Endothelial cell (in vitro differentiated cells): ENCODE measurements around the gene TMEM51. TPM values are rescaled to one million over a fixed set of nuclear protein-coding genes. Genes with fewer than 3 reads are reported as not detected.

Source experiments
- DNase-seq: peaks from one replicate; pipeline ENCODE4 v3.0.0; 2021; ENCODE audit warnings: low spot score
- H3K27ac Mint-ChIP-seq: one replicate; pipeline ENCODE4 v1.8.0; 2021; ENCODE audit warnings: mixed read lengths, inconsistent platforms; ENCODE audit not compliant: unreplicated experiment
- H3K27me3 Mint-ChIP-seq: one replicate; pipeline ENCODE4 v1.8.0; 2021; ENCODE audit warnings: mild to moderate bottlenecking, moderate library complexity, mixed read lengths, inconsistent platforms; ENCODE audit not compliant: unreplicated experiment
- H3K36me3 Mint-ChIP-seq: one replicate; pipeline ENCODE4 v1.8.0; 2021; ENCODE audit warnings: mild to moderate bottlenecking, low read depth, mixed read lengths, inconsistent platforms; ENCODE audit not compliant: unreplicated experiment
- H3K4me1 Mint-ChIP-seq: one replicate; pipeline ENCODE4 v1.8.0; 2021; ENCODE audit warnings: mild to moderate bottlenecking, mixed read lengths, inconsistent platforms; ENCODE audit not compliant: unreplicated experiment
- H3K4me3 Mint-ChIP-seq: one replicate; pipeline ENCODE4 v1.8.0; 2021; ENCODE audit warnings: mild to moderate bottlenecking, mixed read lengths, inconsistent platforms; ENCODE audit not compliant: unreplicated experiment
- H3K9me3 Mint-ChIP-seq: one replicate; pipeline ENCODE4 v1.8.0; 2021; ENCODE audit warnings: mixed read lengths, inconsistent platforms; ENCODE audit not compliant: unreplicated experiment
- total RNA-seq: library from RNA; stranded (reverse); fragmentation: NEBNext Ultra II Directional; extraction: Animal tissue kit (Norgen Biotek cat#: 25700); gene quantifications from one replicate; pipeline ENCODE4 v1.2.1, GENCODE V29; 2021; ENCODE audit not compliant: unreplicated experiment
- TF ChIP-seq, protein P1 (sequence below): fragments of 200-600 bp; sonication (generic); IDR thresholded peaks from one replicate; pipeline ENCODE4 v1.5.0; 2021; ENCODE audit warnings: antibody characterized with exemption; ENCODE audit not compliant: unreplicated experiment

The TMEM51 gene
- total RNA-seq, 1 donor from 2014 or later, result 23.5 TPM

DNA sequence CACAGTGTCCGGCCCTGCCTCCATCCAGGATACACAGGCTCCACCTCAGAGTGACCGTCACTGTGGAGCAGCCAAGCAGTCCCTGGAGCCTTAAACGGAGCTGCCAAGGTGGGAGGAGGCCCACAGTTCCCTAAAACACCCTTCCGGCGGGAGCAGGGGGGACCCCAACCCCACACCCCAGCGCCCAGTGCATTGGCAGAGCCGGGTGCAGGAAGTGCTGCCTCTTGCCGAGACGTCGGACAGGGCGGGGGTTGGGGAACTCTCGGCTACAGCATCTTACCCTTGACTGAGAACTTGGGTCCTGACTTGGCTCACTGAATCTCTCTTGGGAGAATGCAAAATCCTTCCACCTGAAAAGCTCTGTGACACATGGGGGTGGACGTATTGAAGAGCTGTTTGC, 38.7 kb upstream of the TMEM51 start:
- no peaks in the 10 kb centered on the region for H3K27me3 Mint-ChIP-seq

GRCh38 chr1:15115542-15116330, 37.8 kb upstream of the TMEM51 start:
- DNase-seq, result no peak
- TF ChIP-seq, protein P1, sequence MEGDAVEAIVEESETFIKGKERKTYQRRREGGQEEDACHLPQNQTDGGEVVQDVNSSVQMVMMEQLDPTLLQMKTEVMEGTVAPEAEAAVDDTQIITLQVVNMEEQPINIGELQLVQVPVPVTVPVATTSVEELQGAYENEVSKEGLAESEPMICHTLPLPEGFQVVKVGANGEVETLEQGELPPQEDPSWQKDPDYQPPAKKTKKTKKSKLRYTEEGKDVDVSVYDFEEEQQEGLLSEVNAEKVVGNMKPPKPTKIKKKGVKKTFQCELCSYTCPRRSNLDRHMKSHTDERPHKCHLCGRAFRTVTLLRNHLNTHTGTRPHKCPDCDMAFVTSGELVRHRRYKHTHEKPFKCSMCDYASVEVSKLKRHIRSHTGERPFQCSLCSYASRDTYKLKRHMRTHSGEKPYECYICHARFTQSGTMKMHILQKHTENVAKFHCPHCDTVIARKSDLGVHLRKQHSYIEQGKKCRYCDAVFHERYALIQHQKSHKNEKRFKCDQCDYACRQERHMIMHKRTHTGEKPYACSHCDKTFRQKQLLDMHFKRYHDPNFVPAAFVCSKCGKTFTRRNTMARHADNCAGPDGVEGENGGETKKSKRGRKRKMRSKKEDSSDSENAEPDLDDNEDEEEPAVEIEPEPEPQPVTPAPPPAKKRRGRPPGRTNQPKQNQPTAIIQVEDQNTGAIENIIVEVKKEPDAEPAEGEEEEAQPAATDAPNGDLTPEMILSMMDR, result no peak
- H3K4me3 Mint-ChIP-seq, result no peak overlapping the region
- no peaks in the 10 kb centered on the region for H3K27me3 Mint-ChIP-seq
- no peak overlapping the region for H3K27ac Mint-ChIP-seq
- no peaks in the 10 kb centered on the region for H3K36me3 Mint-ChIP-seq
- peaks cover 4% of the 10 kb centered on the region for H3K4me1 Mint-ChIP-seq
- no peaks in the 10 kb centered on the region for H3K9me3 Mint-ChIP-seq

More for the DNA sequence above, 38.7 kb upstream of the TMEM51 start:
- DNase-seq, result no peak
- Mint-ChIP-seq H3K4me3 (no peak overlapping the region), H3K36me3 (no peaks in the 10 kb centered on the region), H3K4me1 (peaks cover 4% of the 10 kb centered on the region), H3K27ac (no peak overlapping the region), H3K9me3 (no peaks in the 10 kb centered on the region)
- TF ChIP-seq, protein P1, result no peak

- Mint-ChIP-seq H3K4me3 (no peak overlapping the region), H3K9me3 (no peaks in the 10 kb centered on the region), H3K27me3 (no peaks in the 10 kb centered on the region), H3K4me1 (peaks cover 4% of the 10 kb centered on the region), H3K27ac (no peak overlapping the region), H3K36me3 (no peaks in the 10 kb centered on the region)
- no peak for DNase-seq
- TF ChIP-seq, protein P1, result no peak
Measured at GRCh38 chr1:15116966-15117365, 36.6 kb upstream of the TMEM51 start.

DNA sequence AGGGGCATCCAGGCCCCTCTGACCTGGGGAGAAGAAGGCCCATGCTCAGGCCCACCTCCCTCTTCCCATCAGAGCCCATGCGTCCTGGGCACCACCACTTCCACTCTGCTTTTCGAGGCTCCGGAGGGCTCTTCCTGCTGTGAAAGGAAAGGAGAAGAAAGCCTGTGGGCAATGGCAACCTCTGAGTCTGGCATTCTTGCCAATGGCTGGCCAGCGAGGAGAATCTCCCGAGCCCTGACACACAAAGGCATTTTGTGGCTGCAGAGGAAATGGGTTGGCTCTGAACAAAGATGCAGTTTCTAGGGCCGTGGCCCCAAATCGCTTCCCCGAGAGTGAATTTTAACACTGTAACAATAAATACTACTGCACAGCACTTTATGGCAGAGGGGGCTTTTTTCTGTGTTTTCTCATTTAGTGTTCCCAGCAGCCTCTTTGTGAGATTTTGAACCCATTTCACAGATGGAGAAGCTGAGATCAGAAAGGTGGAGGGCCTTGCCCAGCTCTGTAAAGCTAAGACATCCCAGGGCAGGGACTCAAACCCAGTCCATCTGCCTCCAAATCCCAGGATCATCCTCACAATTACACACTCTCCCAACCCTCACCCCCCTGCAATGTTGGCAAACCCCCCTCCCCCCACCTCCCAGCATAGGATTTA, 35.7 kb upstream of the TMEM51 start:
- H3K9me3 Mint-ChIP-seq, result no peaks in the 10 kb centered on the region
- TF ChIP-seq, protein P1, result no peak
- DNase-seq, result no peak
- H3K27me3 Mint-ChIP-seq, result no peaks in the 10 kb centered on the region
- no peaks in the 10 kb centered on the region for H3K4me1 Mint-ChIP-seq
- H3K27ac Mint-ChIP-seq, result no peak overlapping the region
- H3K4me3 Mint-ChIP-seq, result no peak overlapping the region
- no peaks in the 10 kb centered on the region for H3K36me3 Mint-ChIP-seq

- H3K9me3 Mint-ChIP-seq, result no peaks in the 10 kb centered on the region
- no peak overlapping the region for H3K4me3 Mint-ChIP-seq
- H3K27ac Mint-ChIP-seq, result no peak overlapping the region
- TF ChIP-seq, protein P1, result no peak
- H3K27me3 Mint-ChIP-seq, result no peaks in the 10 kb centered on the region
- H3K4me1 Mint-ChIP-seq, result no peaks in the 10 kb centered on the region
- no peak for DNase-seq
- no peaks in the 10 kb centered on the region for H3K36me3 Mint-ChIP-seq
Measured at GRCh38 chr1:15118579-15118978, 35.0 kb upstream of the TMEM51 start.
